Measurements from ENCODE around the gene FUT1.

DNA sequence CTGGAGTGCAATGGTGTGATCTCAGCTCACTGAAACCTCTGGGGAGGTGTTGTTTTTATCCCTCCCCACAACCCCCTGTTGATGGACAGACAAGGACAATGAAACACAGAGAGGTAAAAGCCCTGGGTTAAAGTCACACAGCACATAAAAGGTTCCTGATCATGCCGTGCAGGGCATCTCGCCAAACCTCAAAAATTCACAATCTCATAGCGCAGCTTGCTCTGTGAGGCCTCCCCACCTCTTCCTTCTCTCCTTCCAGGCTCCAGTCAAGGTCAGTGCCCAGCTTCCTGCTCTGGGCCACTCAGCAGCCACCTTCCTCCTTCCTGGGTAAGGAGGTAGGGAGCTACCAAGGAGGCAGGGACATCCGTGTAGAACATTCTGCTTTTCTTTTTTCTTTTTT, 54.4 kb downstream of the FUT1 start:
- no peak for TF ChIP-seq CTCF (optimal IDR thresholded peaks at IDR 0.05 in 1 of 3, IDR thresholded peaks at IDR 0.05 in 1 of 3, conservative IDR thresholded peaks at IDR 0.05 in 1 of 3; ENCODE audit: extremely low read depth in 1 of 3, insufficient read depth in 2 of 3, low read length in 3 of 3)
- no peak for TF ChIP-seq EZH2 (IDR thresholded peaks at IDR 0.05; ENCODE audit: low read length)
